Stimulated activated CD4-positive, alpha-beta T cell treated with anti-CD3 and anti-CD28 coated beads, Interleukin-12 subunit alpha, Interleukin-12 subunit beta, amount 100 ng/mL, for 48 hours (primary cell): Measurements from ENCODE around the gene UVRAG.
"Not testable (repeated sequence)": the region's sequence is repeated elsewhere in the genome, so short reads cannot be mapped to it uniquely, and the experiment has no call there.

Experiments
- DNase-seq, 3 donors: peaks; one replicate each; pipeline ENCODE4 v3.0.0-alpha.2; 2020; ENCODE audit warnings: low read depth in 2 of 3, low spot score in 1 of 3

UVRAG gene

GRCh38 chr11:75946531-75947530, 131.8 kb downstream of the UVRAG start:
- DNase-seq, result no peak

DNA sequence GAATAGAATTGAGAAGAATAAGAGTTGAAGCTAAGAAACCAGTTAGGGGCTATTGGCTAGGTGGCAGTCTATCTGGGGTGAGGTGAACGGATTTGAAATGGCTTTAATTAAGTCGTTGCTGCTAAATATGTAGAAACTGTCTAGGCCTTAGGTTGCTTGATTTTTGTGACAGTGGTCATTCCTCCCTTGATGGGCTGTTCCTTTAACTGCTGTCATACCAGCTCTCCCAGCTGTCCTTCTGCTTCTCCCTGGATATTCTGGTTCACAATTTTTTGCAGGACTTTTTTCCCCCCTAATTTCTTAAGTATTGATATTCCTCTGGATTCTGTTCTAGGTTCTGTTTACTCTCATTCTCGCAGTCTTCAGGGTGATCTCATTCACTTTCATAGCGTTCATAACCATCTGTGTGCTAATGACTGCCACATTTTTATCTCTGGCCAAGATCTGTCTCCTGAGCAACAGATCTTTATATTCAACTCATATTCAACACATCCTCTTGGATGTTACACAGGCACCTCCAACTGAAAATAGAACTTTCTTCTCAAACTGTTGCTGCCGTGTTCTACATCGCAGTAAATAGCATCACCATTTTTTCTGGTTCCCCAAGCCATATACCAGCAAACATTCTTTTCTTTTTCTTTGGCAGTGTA, 134.1 kb downstream of the UVRAG start:
- DNase-seq, result no peak

DNA sequence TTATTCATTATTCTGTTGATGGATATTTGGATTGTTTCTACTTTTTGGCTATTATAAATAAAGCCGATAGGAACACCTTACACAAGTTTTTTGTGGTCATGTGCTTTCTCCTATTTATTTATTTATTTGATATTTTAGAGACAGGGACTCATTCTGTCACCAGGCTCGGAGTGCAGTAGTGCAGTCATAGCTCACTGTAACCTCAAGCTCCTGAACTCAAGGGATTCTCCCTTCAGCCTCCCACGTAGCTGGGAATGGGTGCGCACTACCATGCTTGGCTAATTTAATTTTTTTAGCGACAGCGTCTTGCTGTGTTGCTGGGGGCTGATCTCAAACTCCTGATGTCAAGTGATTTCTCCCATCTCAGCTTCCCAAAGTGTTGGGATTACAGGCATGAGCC, 135.1 kb downstream of the UVRAG start:
- no peak for DNase-seq

- no peak for DNase-seq
Observed at GRCh38 chr11:75954039-75954438, 139.0 kb downstream of the UVRAG start.

DNA sequence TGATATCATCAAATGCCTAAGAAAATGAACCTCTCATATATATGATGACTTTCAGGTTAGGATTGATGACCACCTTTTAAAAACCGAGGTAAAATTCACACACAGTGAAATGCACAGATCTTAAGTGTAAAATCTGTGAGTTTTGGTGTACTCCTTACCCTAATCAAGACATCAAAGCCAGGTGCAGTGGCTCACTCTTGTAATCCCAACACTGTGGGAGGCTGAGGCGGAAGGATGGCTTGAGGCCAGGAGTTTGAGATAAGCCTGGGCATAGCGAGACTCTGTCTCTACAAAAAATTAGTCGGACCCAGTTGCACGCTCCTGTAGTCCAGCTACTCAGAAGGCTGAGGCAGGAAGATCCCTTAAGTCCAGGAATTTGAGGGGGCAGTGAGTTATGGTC, 140.4 kb downstream of the UVRAG start:
- no peak for DNase-seq

GRCh38 chr11:75959540-75959939, 144.5 kb downstream of the UVRAG start:
- DNase-seq, result no peak

DNA sequence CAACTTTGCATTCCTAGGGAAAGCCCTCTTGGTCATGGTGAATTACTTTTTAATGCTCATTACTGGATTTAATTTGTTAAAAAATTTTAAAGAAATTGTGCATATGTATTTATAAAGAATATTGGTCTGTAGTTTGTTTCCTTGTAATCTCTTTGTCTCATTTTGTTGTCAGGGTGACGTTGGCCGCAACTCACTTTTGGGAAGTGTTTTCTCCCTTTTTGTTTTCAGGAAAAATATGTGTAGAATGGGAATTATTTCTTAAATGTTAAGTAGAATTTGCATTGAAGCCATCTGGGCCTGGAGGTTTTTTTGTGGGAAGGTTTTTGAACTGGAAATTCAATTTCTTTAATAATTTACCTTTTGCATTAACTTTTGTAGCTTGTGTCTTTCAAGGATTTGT, 149.1 kb downstream of the UVRAG start:
- DNase-seq, result no peak

DNA sequence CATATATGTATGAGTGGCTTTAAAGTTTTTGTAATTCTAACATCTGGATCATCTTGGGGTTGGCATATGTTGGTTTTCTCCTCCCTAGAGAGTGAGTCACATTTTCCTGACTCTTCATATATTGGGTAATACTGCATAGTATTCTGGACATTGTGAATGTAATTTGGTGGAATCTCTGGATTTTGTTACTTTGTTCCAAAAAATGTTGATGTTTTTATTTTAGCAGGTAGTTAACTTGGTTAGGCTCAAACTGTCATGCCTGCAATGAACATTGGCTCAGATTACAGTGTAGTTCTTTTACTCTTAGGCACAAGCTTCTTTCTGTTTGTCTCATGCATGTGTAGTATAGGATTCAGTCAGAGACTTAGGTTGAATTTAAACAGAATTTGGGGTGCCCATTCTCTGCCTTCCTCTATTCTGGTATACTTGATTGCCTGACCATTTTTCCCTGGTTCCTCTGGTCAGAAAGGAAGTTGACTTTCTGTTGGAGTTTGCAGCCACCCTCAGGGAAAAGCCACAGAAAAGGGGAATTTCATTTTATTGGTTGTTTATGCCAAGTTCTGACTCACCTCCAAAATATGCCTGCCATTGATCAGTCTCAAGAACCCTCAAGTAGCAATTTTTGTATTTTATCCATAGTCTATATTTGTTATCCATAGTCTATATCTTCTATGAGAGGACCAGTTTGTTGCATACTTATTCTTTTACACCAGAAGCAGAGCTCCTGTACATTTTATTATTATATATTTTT, 151.7 kb downstream of the UVRAG start:
- no peak for DNase-seq

- DNase-seq, result no peak
Observed at GRCh38 chr11:75968021-75968625, 153.1 kb downstream of the UVRAG start.

GRCh38 chr11:75969626-75970308, 154.8 kb downstream of the UVRAG start:
- DNase-seq, result no peak

- not testable (repeated sequence) for DNase-seq
Observed at GRCh38 chr11:75973710-75974109, 158.7 kb downstream of the UVRAG start.

- not testable (repeated sequence) for DNase-seq
Observed at GRCh38 chr11:75979075-75979474, 164.1 kb downstream of the UVRAG start.

- DNase-seq, result not testable (repeated sequence)
Observed at GRCh38 chr11:75979479-75980027, 164.5 kb downstream of the UVRAG start.

GRCh38 chr11:75980031-75980430, 165.0 kb downstream of the UVRAG start:
- no peak for DNase-seq

- DNase-seq, result no peak
Observed at GRCh38 chr11:75981546-75981945, 166.5 kb downstream of the UVRAG start.

DNA sequence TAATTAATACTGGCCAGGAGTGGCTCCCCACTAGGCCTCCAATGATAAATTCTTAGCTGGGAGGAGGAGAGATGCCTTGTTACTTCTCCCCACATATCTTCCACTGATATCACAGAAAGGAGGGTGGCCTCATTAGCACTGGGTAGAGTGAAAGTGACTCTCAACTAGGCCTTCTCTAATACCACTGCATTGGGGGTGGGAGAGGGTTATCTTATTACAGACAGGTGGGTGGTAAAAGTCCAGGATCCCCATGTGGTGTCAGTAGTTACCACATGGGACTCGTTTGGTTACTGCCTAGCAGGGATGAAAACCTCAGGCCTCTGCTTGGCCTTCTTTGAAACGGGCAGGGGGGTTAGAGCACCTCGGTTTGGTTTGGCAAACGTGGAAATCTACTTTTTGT, 167.3 kb downstream of the UVRAG start:
- no peak for DNase-seq

DNA sequence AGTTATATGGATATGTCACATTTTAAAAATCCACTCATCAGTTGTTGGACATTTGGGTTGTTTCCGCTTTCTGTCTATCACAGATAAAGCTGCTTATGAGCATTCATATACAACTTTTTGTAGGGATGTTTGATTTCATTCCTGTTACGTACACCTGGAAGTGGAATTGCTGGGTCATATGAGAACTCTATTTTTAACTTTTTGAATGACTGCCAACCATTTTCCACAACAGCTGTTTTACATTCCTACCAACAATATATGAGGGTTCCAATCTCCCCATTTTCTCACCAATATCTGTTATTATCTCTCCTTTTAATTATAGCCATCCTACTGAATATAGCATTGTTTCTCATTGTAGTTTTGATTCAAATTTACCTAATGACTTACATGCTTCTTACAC, 172.0 kb downstream of the UVRAG start:
- no peak for DNase-seq

DNA sequence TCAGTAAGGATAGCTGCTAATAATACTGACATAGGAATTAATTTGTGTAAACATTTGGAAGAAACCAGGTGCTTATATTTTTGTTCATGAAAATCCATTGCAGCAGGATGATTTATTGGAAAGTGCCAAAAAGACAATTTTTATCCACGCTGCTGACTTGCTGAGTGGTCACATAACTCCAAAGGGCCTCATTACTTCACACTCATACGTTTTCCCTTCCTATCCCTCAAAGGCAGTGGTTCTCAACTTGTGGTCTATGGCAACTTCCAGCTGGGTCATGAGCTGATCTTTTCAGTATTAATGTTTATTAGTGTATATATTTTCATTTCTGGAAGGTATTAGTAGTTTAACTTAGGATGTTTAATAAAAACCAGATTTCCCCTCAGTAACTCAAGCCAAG, 178.1 kb downstream of the UVRAG start:
- no peak for DNase-seq

DNA sequence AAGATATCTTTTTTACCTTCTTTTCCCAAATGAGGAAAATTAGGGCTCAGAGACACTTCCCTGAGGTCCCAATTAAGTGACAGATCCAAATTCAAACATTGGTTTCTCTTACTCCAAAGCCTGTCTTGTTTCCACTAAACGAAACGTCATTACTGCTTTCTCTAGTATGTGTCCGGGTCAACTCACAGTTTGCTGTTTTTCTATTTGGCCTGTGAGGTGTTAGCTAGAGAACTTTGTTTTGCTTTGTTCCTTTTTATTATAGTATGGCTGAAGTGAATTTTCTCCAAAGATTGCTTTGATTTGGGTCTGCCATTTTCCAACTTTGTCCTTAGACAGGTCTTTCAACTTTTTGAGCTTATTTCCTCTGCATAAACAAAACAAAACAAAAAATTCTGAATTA, 179.6 kb downstream of the UVRAG start:
- no peak for DNase-seq
